K562 (cell line): ENCODE results near the gene SIK3. TPM values are rescaled to one million over a fixed set of nuclear protein-coding genes. Genes with fewer than 3 reads are reported as not detected.
A peak's percentile ranks its signal among the peaks of the same experiment; 100 is the strongest.

Source experiments
- ATAC-seq: fragments of 200-7000 bp; cut with Tn5 transposase; 3 replicates; pipeline ENCODE4 v1.9.1; 2020; ENCODE audit warnings: moderate library complexity
- BruUV-seq: library from RNA; stranded (reverse); fragments of 400-500 nt; replicated peaks from 2 replicates; lab custom pipeline; 2021; lab: Mats Ljungman, UMichigan
- CTCF ChIA-PET: fragments of 300-600 bp; formaldehyde crosslinking; extraction: SDS; loops from one replicate; lab custom pipeline; 2021; ENCODE audit warnings: low intra/inter-chr PET ratio; lab: Yijun Ruan, JAX
- POLR2A ChIA-PET: fragments of 300-600, 350-650 bp; sonication (Branson Sonifier 250); formaldehyde crosslinking; extraction: SDS; loops from one replicate; lab custom pipeline; 2021; ENCODE audit warnings: antibody characterized with exemption, inconsistent platforms; lab: Yijun Ruan, JAX
- DNase-seq, 4 experiments: peaks; one replicate each; pipeline versions ENCODE4 v3.0.0 to v3.0.0-alpha.2; 2011 to 2018; ENCODE audit warnings: low spot score in 3 of 4, mixed read lengths in 3 of 4; ENCODE audit errors: extremely low read depth in 1 of 4
- FAIRE-seq: peaks from 2 replicates; lab custom pipeline; 2011; peaks lifted over from hg19 to GRCh38; lab: Jason Lieb, UNC
- H2AFZ ChIP-seq: 2 replicates; pipeline ENCODE4 v1.6.0; 2011; ENCODE audit warnings: low read depth, low read length, control low read depth, inconsistent platforms
- H3K27ac ChIP-seq: fragments of 200-600 bp; 3 replicates; pipeline ENCODE4 v1.8.0; 2011; ENCODE audit warnings: low read depth, mild to moderate bottlenecking, control low read depth, inconsistent platforms, low read length, moderate library complexity, mixed read lengths; ENCODE audit errors: extremely low read depth
- H3K27me3 ChIP-seq, 2 experiments: fragments of 300-600 bp in 1 of 2; 2 replicates in 1 of 2; 3 replicates in 1 of 2; pipeline versions ENCODE4 v1.6.0 to v1.8.0; 2011; ENCODE audit warnings: inconsistent platforms in 2 of 2, low read length in 2 of 2, mild to moderate bottlenecking in 1 of 2, mixed read lengths in 1 of 2, moderate library complexity in 1 of 2; ENCODE audit not compliant: control insufficient read depth in 2 of 2, insufficient read depth in 2 of 2
- H3K36me3 ChIP-seq: fragments of 300-600 bp; 3 replicates; pipeline ENCODE4 v1.8.0; 2011; ENCODE audit warnings: mild to moderate bottlenecking, low read length, inconsistent platforms; ENCODE audit not compliant: control insufficient read depth, insufficient read depth
- H3K4me1 ChIP-seq, 2 experiments: fragments of 200-600 bp in 1 of 2; replicated peaks in 1 of 2; 2 replicates in 1 of 2; 3 replicates in 1 of 2; pipeline versions ENCODE4 v1.5.1 to v1.8.0; 2011; ENCODE audit warnings: inconsistent platforms in 2 of 2, low read length in 2 of 2, mild to moderate bottlenecking in 1 of 2, mixed read lengths in 1 of 2, moderate library complexity in 1 of 2; ENCODE audit not compliant: control insufficient read depth in 2 of 2, insufficient read depth in 2 of 2
- H3K4me2 ChIP-seq: 2 replicates; pipeline ENCODE4 v1.6.1; 2011; ENCODE audit warnings: low read length, control low read depth, inconsistent platforms, mixed read lengths; ENCODE audit not compliant: insufficient read depth
- H3K4me3 ChIP-seq: fragments of 200-600 bp; sonication (generic), shearing (Covaris generic); 2 replicates; pipeline ENCODE4 v1.5.1; 2016; ENCODE audit warnings: control low read depth, inconsistent platforms
- H3K79me2 ChIP-seq: fragments of 200-600 bp; 3 replicates; pipeline ENCODE4 v1.8.0; 2011; ENCODE audit warnings: low read length, inconsistent platforms; ENCODE audit not compliant: control insufficient read depth, insufficient read depth
- H3K9ac ChIP-seq, 2 experiments: 2 replicates each; pipeline versions ENCODE4 v1.6.0 to v1.6.1; 2011; ENCODE audit warnings: low read depth in 2 of 2, low read length in 2 of 2, control low read depth in 1 of 2, inconsistent platforms in 1 of 2, mild to moderate bottlenecking in 1 of 2, mixed read lengths in 1 of 2; ENCODE audit not compliant: insufficient read depth in 1 of 2
- H3K9me1 ChIP-seq: one replicate; pipeline ENCODE4 v1.6.0; 2011; ENCODE audit warnings: inconsistent platforms, mild to moderate bottlenecking, low read length, moderate library complexity; ENCODE audit not compliant: control insufficient read depth, insufficient read depth
- H3K9me3 ChIP-seq: replicated peaks from 2 replicates; pipeline ENCODE4 v1.5.1; 2011; ENCODE audit warnings: low read depth, low read length, inconsistent platforms; ENCODE audit not compliant: control insufficient read depth, insufficient read depth
- H4K20me1 ChIP-seq: replicated peaks from 2 replicates; pipeline ENCODE4 v1.6.1; 2011; ENCODE audit warnings: low read length, inconsistent platforms, mixed read lengths; ENCODE audit not compliant: control insufficient read depth, insufficient read depth
- CTCF ChIP-seq, 3 experiments: IDR thresholded peaks in 2 of 3; conservative IDR thresholded peaks in 1 of 3; 2 replicates each; pipeline ENCODE4 v1.5.1; 2011 to 2012; ENCODE audit warnings: low read length in 3 of 3, mild to moderate bottlenecking in 3 of 3, control low read depth in 2 of 3, improper control_type of control experiment in 1 of 3, inconsistent platforms in 1 of 3, low read depth in 1 of 3, mixed read lengths in 1 of 3, moderate library complexity in 1 of 3; ENCODE audit not compliant: insufficient read depth in 2 of 3
- FOXK2 ChIP-seq, 2 experiments: fragments of 450-650 bp; IDR thresholded peaks in 1 of 2; conservative IDR thresholded peaks in 1 of 2; 2 replicates each; pipeline ENCODE4 v1.6.1; 2016; ENCODE audit warnings: low read depth in 2 of 2, mild to moderate bottlenecking in 1 of 2
- MCM5 ChIP-seq: fragments of 450-650 bp; IDR thresholded peaks from 2 replicates; pipeline ENCODE4 v1.6.1; 2016; ENCODE audit warnings: low read depth
- MNT ChIP-seq, 2 experiments: fragments of 450-650 bp; conservative IDR thresholded peaks; 2 replicates each; pipeline ENCODE4 v1.6.1; 2017; ENCODE audit warnings: mild to moderate bottlenecking in 2 of 2, moderate library complexity in 2 of 2
- OTX1 ChIP-seq: fragments of 450-650 bp; formaldehyde crosslinking; IDR thresholded peaks from 2 replicates; pipeline ENCODE4 v1.4.0; 2022; ENCODE audit warnings: mild to moderate bottlenecking
- UBTF ChIP-seq, 2 experiments: IDR thresholded peaks; 2 replicates each; pipeline ENCODE4 v1.6.1; 2012; ENCODE audit warnings: improper control_type of control experiment in 2 of 2, low read depth in 2 of 2, low read length in 2 of 2, borderline replicate concordance in 1 of 2
- ZBTB33 ChIP-seq: sonication (generic); formaldehyde crosslinking; IDR thresholded peaks from 2 replicates; pipeline ENCODE4 v1.8.1; 2023; ENCODE audit warnings: mild to moderate bottlenecking, missing genetic modification reagents
- ZNF316 ChIP-seq: fragments of 450-650 bp; IDR thresholded peaks from 2 replicates; pipeline ENCODE4 v1.6.1; 2016
- WGBS: fragments of 100-300 bp; shearing (Covaris generic); methylation state at CpG from one replicate; pipeline ENCODE4 v1.1.6; 2016; ENCODE audit warnings: low coverage, mixed read lengths; ENCODE audit not compliant: insufficient coverage; ENCODE audit errors: missing lambda C conversion rate; 5-methylcytosine and 5-hydroxymethylcytosine counted together
- in situ Hi-C: fragments of 300-500 bp; cut with MboI; formaldehyde crosslinking; loops from 4 replicates; pipeline ENCODE4 v1.15.0; 2018; ENCODE audit warnings: inconsistent platforms, mixed read lengths
- intact Hi-C: fragments of 100-400 bp; cut with micrococcal nuclease; formaldehyde crosslinking; loops from 2 replicates; pipeline ENCODE4 v1.14.2; 2022
- polyA plus RNA-seq, 8 experiments: library from polyadenylated mRNA; depleted of rRNA in 4 of 8; stranded (reverse) in 5 of 8; unstranded in 3 of 8; fragments of >200 nt; fragmentation: Nextera tagmentation in 2 of 8; fragmentation: Illumina TruSeq in 1 of 8; extraction: Ambion mirVana in 2 of 8; extraction: Trizol in 1 of 8; gene quantifications; 2 replicates each; pipeline versions ENCODE4 v1.2.1 to v1.2.3, GENCODE V29; 2011 to 2014; ENCODE audit warnings: inconsistent platforms in 1 of 8, missing spikeins in 1 of 8
- total RNA-seq, 7 experiments: library from RNA; depleted of rRNA in 6 of 7; stranded (reverse); fragments of >200 nt in 6 of 7; fragmentation: Illumina TruSeq in 2 of 7; extraction: Trizol in 2 of 7; gene quantifications; 2 replicates each; pipeline versions ENCODE4 v1.2.1 to v1.2.3, GENCODE V29; 2011 to 2021; ENCODE audit warnings: low replicate concordance in 1 of 7

The SIK3 gene
- total and polyA plus RNA-seq, 9 of the 15 experiments (the other 6 are each of a cell fraction or from before 2014, with no cell fraction given): 1.6 to 21.6 (median 8.0) TPM

GRCh38 chr11:116895048-116895757 is 203.0 kb downstream of the SIK3 start:
- Histone ChIP-seq H3K4me2 (no peak overlapping the region), H3K79me2 (no peaks in the 10 kb centered on the region), H3K9me1 (no peaks in the 10 kb centered on the region), H3K4me3 (no peak overlapping the region), H3K36me3 (peaks cover 34% of the 10 kb centered on the region), H3K9me3 (no peaks in the 10 kb centered on the region), H2AFZ (no peak overlapping the region), H3K9ac (no peak overlapping the region), H3K27ac (no peak overlapping the region), H4K20me1 (no peaks in the 10 kb centered on the region), H3K27me3 (no peaks in the 10 kb centered on the region), H3K4me1 (no peaks in the 10 kb centered on the region)
- FAIRE-seq (peak; percentile 72), ATAC-seq (peak; percentile 97), DNase-seq (peak; percentile 23 to 44 (median 40))
- BruUV-seq: no TSS peak
- intact Hi-C loops: loop anchor here (5.0 kb wide), 1 partner anchor 202 kb away; the partner anchor contains the start of gene SIK3
- CTCF ChIA-PET: interaction anchor here (0.6 to 1.9 kb wide), 4 partner anchors 15 to 211 kb away, joined by 3 to 9 read pairs (median 4); no protein-coding TSS in a partner anchor
- WGBS: 61% methylated on average over 11 of the region's 11 CpGs
- POLR2A ChIA-PET: no interaction called here
- in situ Hi-C loops: no loop called here
- TF ChIP-seq CTCF (IDR thresholded peaks at IDR 0.05 in 2 of 3, conservative IDR thresholded peaks at IDR 0.05 in 1 of 3; ENCODE audit: insufficient read depth in 2 of 3, low read depth in 1 of 3, low read length in 3 of 3): peak; percentile 52 to 72 (median 61); a peak in 5 of 6 replicates
- no peak for TF ChIP-seq UBTF (IDR thresholded peaks at IDR 0.05; ENCODE audit: borderline replicate concordance in 1 of 2, low read depth in 2 of 2, low read length in 2 of 2)
- TF ChIP-seq MCM5: no peak
- 0 out of 4 replicates have a peak, but pooled peaks have one; percentile 12 to 15 for TF ChIP-seq MNT (conservative IDR thresholded peaks at IDR 0.05)
- TF ChIP-seq OTX1: 0 out of 2 replicates have a peak, but pooled peaks have one; percentile 13
- peak; percentile 98 for TF ChIP-seq ZBTB33 (CRISPR knock-in tag)
- TF ChIP-seq ZNF316: peak; percentile 75
- 0 out of 4 replicates have a peak, but pooled peaks of 1 of the 2 experiments have one; percentile 27 for TF ChIP-seq FOXK2 (conservative IDR thresholded peaks at IDR 0.05 in 1 of 2, IDR thresholded peaks at IDR 0.05 in 1 of 2; ENCODE audit: low read depth in 2 of 2)
